ENCODE measurements around the gene SSH2. TPM values are rescaled to one million over a fixed set of nuclear protein-coding genes. Genes with fewer than 3 reads are reported as not detected.

Gene SSH2
- total RNA-seq, 2 donors from 2014 or later = 28.1 to 28.2 TPM

DNA sequence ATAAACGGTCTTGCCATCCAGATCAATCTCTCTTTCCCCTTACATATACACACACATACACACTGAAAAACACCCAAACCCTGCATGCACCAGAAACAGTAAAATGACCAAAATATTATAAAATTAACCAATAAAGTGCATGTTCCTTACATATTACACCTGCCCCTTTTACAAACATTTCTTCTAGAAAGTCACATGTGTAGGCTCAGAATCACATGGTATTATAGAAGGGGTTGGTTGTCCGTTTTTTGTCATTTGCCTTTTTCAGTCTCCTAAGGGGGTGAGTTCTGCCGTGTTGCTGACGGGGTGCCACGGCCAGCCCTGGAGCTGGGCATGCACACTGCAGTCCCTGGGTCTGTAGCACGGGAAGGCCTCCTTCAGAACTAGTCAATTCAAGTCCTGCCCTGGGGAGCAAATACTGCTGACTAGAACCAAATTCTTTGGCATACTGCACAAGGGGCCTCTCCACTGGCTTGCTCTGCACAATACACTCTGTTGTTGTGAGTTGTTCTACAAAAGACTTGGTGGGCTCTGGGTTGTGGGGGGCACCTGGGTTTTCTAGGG lies 299.3 kb downstream of the SSH2 start:
- H3K36me3 ChIP-seq = peaks cover 3% of the 10 kb centered on the region

GRCh38 chr17:29629839-29630238 lies 300.2 kb downstream of the SSH2 start:
- TF ChIP-seq, protein P1, sequence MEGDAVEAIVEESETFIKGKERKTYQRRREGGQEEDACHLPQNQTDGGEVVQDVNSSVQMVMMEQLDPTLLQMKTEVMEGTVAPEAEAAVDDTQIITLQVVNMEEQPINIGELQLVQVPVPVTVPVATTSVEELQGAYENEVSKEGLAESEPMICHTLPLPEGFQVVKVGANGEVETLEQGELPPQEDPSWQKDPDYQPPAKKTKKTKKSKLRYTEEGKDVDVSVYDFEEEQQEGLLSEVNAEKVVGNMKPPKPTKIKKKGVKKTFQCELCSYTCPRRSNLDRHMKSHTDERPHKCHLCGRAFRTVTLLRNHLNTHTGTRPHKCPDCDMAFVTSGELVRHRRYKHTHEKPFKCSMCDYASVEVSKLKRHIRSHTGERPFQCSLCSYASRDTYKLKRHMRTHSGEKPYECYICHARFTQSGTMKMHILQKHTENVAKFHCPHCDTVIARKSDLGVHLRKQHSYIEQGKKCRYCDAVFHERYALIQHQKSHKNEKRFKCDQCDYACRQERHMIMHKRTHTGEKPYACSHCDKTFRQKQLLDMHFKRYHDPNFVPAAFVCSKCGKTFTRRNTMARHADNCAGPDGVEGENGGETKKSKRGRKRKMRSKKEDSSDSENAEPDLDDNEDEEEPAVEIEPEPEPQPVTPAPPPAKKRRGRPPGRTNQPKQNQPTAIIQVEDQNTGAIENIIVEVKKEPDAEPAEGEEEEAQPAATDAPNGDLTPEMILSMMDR (IDR thresholded peaks at IDR 0.05) = no peak
- intact Hi-C loops (cut with DNase I) = no loop called here
- Histone ChIP-seq H3K9me3 (no peaks in the 10 kb centered on the region), H3K27me3 (no peaks in the 10 kb centered on the region), H3K4me1 (no peaks in the 10 kb centered on the region), H3K36me3 (peaks cover 3% of the 10 kb centered on the region), H3K9ac (ENCODE audit: low read depth in 2 of 2, low read length in 2 of 2) (no peak overlapping the region), H3K27ac (no peak overlapping the region), H3K4me3 (no peak overlapping the region)
- DNase-seq = no peak

More for the DNA sequence above, 299.3 kb downstream of the SSH2 start:
- Histone ChIP-seq H3K27me3 (no peaks in the 10 kb centered on the region), H3K4me3 (no peak overlapping the region), H3K9ac (ENCODE audit: low read depth in 2 of 2, low read length in 2 of 2) (no peak overlapping the region), H3K27ac (no peak overlapping the region), H3K4me1 (no peaks in the 10 kb centered on the region), H3K9me3 (no peaks in the 10 kb centered on the region)
- intact Hi-C loops (cut with DNase I) = no loop called here
- TF ChIP-seq, protein P1 (IDR thresholded peaks at IDR 0.05) = no peak
- no peak for DNase-seq

GRCh38 chr17:29628644-29629043 lies 301.4 kb downstream of the SSH2 start:
- H3K4me1 ChIP-seq = no peaks in the 10 kb centered on the region
- no peak overlapping the region for H3K9ac ChIP-seq (ENCODE audit: low read depth in 2 of 2, low read length in 2 of 2)
- no peak for DNase-seq
- H3K27me3 ChIP-seq = no peaks in the 10 kb centered on the region
- no peaks in the 10 kb centered on the region for H3K9me3 ChIP-seq
- H3K36me3 ChIP-seq = peaks cover 3% of the 10 kb centered on the region
- no peak overlapping the region for H3K27ac ChIP-seq
- H3K4me3 ChIP-seq = no peak overlapping the region
- intact Hi-C loops (cut with DNase I) = no loop called here
- TF ChIP-seq, protein P1 (IDR thresholded peaks at IDR 0.05) = no peak

DNA sequence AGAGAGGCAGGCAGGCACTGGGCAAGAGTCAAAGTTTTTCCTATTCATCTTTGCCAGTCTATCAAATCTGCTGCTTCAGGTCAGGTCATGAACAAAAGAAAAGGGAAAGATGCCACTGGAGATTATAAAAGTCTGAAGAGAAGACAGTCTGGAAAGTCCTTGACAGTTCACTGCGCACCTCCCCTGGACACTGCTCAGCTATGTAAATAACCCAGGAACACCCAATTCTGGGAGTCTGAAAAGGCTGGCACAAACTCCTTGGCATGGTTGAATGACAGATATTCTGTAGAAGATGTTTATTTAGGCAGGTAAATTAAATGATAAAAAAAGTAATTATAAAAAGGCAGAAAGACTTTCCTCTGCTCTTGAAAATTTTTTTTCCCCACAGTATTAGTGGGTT lies 302.1 kb downstream of the SSH2 start:
- TF ChIP-seq, protein P1 (IDR thresholded peaks at IDR 0.05) = no peak
- H3K36me3 ChIP-seq = peaks cover 3% of the 10 kb centered on the region

GRCh38 chr17:29625037-29625750 lies 304.8 kb downstream of the SSH2 start:
- Histone ChIP-seq H3K9me3 (no peaks in the 10 kb centered on the region), H3K4me1 (peaks cover 6% of the 10 kb centered on the region), H3K27ac (no peak overlapping the region), H3K9ac (ENCODE audit: low read depth in 2 of 2, low read length in 2 of 2) (no peak overlapping the region), H3K27me3 (no peaks in the 10 kb centered on the region), H3K36me3 (no peaks in the 10 kb centered on the region), H3K4me3 (no peak overlapping the region)
- intact Hi-C loops (cut with DNase I) = no loop called here
- DNase-seq = no peak
- TF ChIP-seq, protein P1 (IDR thresholded peaks at IDR 0.05) = no peak

More for the DNA sequence above, 302.1 kb downstream of the SSH2 start:
- H3K27me3 ChIP-seq = no peaks in the 10 kb centered on the region
- no peaks in the 10 kb centered on the region for H3K4me1 ChIP-seq
- no peaks in the 10 kb centered on the region for H3K9me3 ChIP-seq
- H3K9ac ChIP-seq (ENCODE audit: low read depth in 2 of 2, low read length in 2 of 2) = no peak overlapping the region
- no peak overlapping the region for H3K4me3 ChIP-seq
- H3K27ac ChIP-seq = no peak overlapping the region
- DNase-seq = no peak
- intact Hi-C loops (cut with DNase I) = no loop called here
